Esophagus squamous epithelium (tissue), 5 donors: Measurements from ENCODE around the gene SNX8. TPM values are rescaled to one million over a fixed set of nuclear protein-coding genes. Genes with fewer than 3 reads are reported as not detected.

Source experiments
- DNase-seq: peaks from one replicate; lab custom pipeline; 2025; lab: John Stamatoyannopoulos, UW
- H3K27ac ChIP-seq, 4 donors: fragments of 200-600 bp; sonication (generic); one replicate each; pipeline ENCODE4 v1.5.1; 2016 to 2019; ENCODE audit warnings: mild to moderate bottlenecking in 1 of 4
- H3K27me3 ChIP-seq, 4 donors: fragments of 200-600 bp; sonication (generic); 1 replicate in 3 of 4; 2 replicates in 1 of 4; pipeline versions ENCODE4 v1.5.1 to v1.6.0; 2017 to 2021; ENCODE audit warnings: antibody characterized with exemption in 1 of 4
- H3K36me3 ChIP-seq, 3 donors: fragments of 200-600 bp; sonication (generic); one replicate each; pipeline ENCODE4 v1.5.1; 2016 to 2019
- H3K4me1 ChIP-seq, 3 donors: fragments of 200-600 bp; sonication (generic); one replicate each; pipeline ENCODE4 v1.5.1; 2017 to 2019
- H3K4me3 ChIP-seq, 4 donors: fragments of 200-600 bp; sonication (generic); 1 replicate in 3 of 4; 2 replicates in 1 of 4; pipeline ENCODE4 v1.5.1; 2016 to 2019; ENCODE audit warnings: mild to moderate bottlenecking in 2 of 4, moderate library complexity in 1 of 4
- H3K9me3 ChIP-seq, 3 donors: fragments of 200-600 bp; sonication (generic); one replicate each; pipeline ENCODE4 v1.5.1; 2016 to 2019
- POLR2A ChIP-seq, 4 donors: fragments of 450-650 bp; IDR thresholded peaks; one replicate each; pipeline ENCODE4 v1.6.1; 2017; ENCODE audit warnings: antibody characterized with exemption in 4 of 4, mild to moderate bottlenecking in 4 of 4, moderate library complexity in 3 of 4
- WGBS, 2 donors: methylation state at CpG; one replicate each; pipeline ENCODE4 v1.1.5; 2018; 5-methylcytosine and 5-hydroxymethylcytosine counted together
- intact Hi-C: fragments of 100-400 bp; cut with DNase I; formaldehyde crosslinking; loops from one replicate; pipeline ENCODE4 v1.15.0; 2022
- total RNA-seq, 4 donors: library from RNA; depleted of rRNA; stranded (reverse); fragments of >200 nt; gene quantifications; one replicate each; pipeline ENCODE4 v1.1.0, GENCODE V29; 2016
- TF ChIP-seq, protein P1 (sequence below), 6 experiments: fragments of 450-650 bp in 4 of 6; fragments of 200-600 bp in 2 of 6; sonication (generic) in 2 of 6; IDR thresholded peaks; one replicate each; pipeline ENCODE4 v1.5.1; 2016 to 2019; ENCODE audit warnings: antibody characterized with exemption in 6 of 6, mild to moderate bottlenecking in 4 of 6, moderate library complexity in 4 of 6
- donor health status: DM: yes; HTN: yes; CAD: no.

The SNX8 gene
- total RNA-seq, 4 donors from 2014 or later: 4.7 to 17.9 (median 12.5) TPM

- H3K4me3 ChIP-seq: no peak overlapping the region
- intact Hi-C loops: no loop called here
- H3K36me3 ChIP-seq: peaks cover 0 to 40% (median 10%) of the 10 kb centered on the region in 3 donors
- DNase-seq: no peak
- H3K27ac ChIP-seq: no peak overlapping the region
- H3K27me3 ChIP-seq: no peaks in the 10 kb centered on the region
- 94 to 99% methylated on average over 3 to 18 of the region's 23 CpGs for WGBS, 2 donors
- no peaks in the 10 kb centered on the region for H3K9me3 ChIP-seq
- no peak for TF ChIP-seq POLR2A (IDR thresholded peaks at IDR 0.05)
- TF ChIP-seq, protein P1, sequence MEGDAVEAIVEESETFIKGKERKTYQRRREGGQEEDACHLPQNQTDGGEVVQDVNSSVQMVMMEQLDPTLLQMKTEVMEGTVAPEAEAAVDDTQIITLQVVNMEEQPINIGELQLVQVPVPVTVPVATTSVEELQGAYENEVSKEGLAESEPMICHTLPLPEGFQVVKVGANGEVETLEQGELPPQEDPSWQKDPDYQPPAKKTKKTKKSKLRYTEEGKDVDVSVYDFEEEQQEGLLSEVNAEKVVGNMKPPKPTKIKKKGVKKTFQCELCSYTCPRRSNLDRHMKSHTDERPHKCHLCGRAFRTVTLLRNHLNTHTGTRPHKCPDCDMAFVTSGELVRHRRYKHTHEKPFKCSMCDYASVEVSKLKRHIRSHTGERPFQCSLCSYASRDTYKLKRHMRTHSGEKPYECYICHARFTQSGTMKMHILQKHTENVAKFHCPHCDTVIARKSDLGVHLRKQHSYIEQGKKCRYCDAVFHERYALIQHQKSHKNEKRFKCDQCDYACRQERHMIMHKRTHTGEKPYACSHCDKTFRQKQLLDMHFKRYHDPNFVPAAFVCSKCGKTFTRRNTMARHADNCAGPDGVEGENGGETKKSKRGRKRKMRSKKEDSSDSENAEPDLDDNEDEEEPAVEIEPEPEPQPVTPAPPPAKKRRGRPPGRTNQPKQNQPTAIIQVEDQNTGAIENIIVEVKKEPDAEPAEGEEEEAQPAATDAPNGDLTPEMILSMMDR (IDR thresholded peaks at IDR 0.05): no peak
- peaks cover 0 to 11% (median 0%) of the 10 kb centered on the region in 3 donors for H3K4me1 ChIP-seq
Measured at GRCh38 chr7:2264158-2264557, 50.1 kb downstream of the SNX8 start.

DNA sequence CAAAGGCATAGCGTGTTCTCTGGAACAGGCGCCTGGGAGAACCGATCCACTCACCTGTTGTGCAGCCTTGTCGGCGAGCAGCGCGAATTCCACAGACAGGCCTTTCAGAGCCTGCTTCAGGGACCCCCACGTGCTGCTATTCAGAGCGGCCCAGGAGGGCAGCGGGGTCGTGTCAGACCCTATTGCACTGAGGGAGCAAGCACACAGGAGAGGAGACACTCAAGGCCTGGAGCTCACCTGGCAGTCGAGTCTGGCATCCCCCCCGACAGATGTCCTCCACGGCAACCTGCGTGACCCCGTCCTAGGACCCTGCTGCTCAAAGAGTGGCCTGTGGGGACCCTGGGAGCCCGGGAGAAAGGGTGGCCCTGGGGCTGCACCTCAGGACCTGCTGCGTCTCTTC is 51.1 kb downstream of the SNX8 start:
- 86 to 89% methylated on average over 4 to 13 of the region's 18 CpGs for WGBS, 2 donors

DNA sequence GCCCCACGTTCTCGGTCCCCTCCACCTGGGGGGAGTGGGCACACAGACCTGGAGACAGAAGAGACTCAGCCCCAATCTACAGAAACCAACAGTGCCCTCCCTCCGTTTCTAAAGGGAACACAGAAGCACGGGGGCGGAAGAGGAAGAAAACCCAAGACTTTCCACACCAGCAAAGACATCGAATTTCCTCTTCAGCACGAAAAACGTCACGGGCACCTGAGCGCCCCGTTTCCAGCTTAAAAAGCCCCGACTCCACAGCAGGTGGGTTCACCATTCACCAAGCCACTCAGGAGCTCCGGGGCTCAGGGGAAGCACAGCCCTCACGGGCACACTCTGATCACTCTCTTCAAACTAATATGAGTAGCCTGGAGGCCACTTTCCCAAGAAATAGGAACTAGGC is 52.6 kb downstream of the SNX8 start:
- no peak for DNase-seq
- Histone ChIP-seq H3K27me3 (no peaks in the 10 kb centered on the region), H3K4me1 (peaks cover 0 to 6% (median 0%) of the 10 kb centered on the region in 3 donors), H3K27ac (peak overlapping the region in 1 of 4 donors; percentile 13), H3K9me3 (no peaks in the 10 kb centered on the region), H3K36me3 (peaks cover 2 to 62% (median 10%) of the 10 kb centered on the region in 3 donors), H3K4me3 (no peak overlapping the region)
- TF ChIP-seq, protein P1 (IDR thresholded peaks at IDR 0.05): no peak
- TF ChIP-seq POLR2A (IDR thresholded peaks at IDR 0.05): no peak
- WGBS, 2 donors: 86 to 88% methylated on average over 13 to 14 of the region's 14 CpGs
- intact Hi-C loops: no loop called here

More for the DNA sequence above, 51.1 kb downstream of the SNX8 start:
- peaks cover 0 to 11% (median 0%) of the 10 kb centered on the region in 3 donors for H3K4me1 ChIP-seq
- H3K27me3 ChIP-seq: no peaks in the 10 kb centered on the region
- intact Hi-C loops: no loop called here
- TF ChIP-seq, protein P1 (IDR thresholded peaks at IDR 0.05): no peak
- no peak for TF ChIP-seq POLR2A (IDR thresholded peaks at IDR 0.05)
- DNase-seq: no peak
- H3K9me3 ChIP-seq: no peaks in the 10 kb centered on the region
- no peak overlapping the region for H3K4me3 ChIP-seq
- H3K27ac ChIP-seq: no peak overlapping the region
- peaks cover 0 to 50% (median 10%) of the 10 kb centered on the region in 3 donors for H3K36me3 ChIP-seq

DNA sequence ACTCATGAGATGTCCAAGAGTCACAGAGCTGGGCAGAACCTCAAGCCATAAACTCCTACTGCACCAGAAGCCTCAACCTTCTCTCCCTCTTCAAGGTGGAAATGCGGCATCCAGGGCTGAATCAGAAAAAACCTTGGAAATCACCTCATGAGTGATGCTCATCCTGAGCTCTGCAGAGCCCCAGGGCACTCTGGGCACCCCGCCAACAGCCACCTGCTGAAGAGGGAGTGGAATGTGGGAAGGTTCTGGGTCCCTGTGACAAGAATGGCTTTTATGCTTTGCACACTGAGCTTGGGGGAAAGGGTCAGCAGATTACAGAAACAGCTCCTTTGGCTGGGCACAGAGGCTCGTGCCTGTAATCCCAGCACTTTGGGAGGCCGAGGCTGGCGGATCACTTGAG is 53.4 kb downstream of the SNX8 start:
- TF ChIP-seq, protein P1 (IDR thresholded peaks at IDR 0.05): no peak
- TF ChIP-seq POLR2A (IDR thresholded peaks at IDR 0.05): no peak
- peaks cover 5 to 70% (median 10%) of the 10 kb centered on the region in 3 donors for H3K36me3 ChIP-seq
- H3K4me1 ChIP-seq: no peaks in the 10 kb centered on the region
- no peaks in the 10 kb centered on the region for H3K9me3 ChIP-seq
- intact Hi-C loops: no loop called here
- no peak overlapping the region for H3K27ac ChIP-seq
- no peak overlapping the region for H3K4me3 ChIP-seq
- no peak for DNase-seq
- WGBS, 2 donors: 37 to 40% methylated on average over 1 to 3 of the region's 5 CpGs
- no peaks in the 10 kb centered on the region for H3K27me3 ChIP-seq

DNA sequence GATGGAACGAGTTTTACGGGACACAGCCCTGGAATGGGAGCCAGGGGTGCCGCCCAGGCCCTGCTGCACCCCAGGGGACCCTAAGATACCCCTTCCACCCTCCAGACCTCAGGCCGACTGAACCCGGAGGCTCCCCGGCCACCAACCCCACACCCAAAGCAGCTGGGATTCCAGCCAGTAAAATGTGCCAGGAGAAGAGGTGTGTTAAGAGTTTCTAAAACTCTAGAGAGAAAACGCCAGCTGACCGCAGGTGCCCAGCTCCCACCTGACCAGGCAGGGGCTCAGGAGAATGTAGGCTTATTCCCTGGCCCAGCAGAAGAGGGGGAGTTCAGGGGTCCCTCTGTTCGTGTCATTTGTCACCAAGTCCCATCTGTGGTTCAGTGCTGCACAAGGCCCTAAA is 54.8 kb downstream of the SNX8 start:
- Histone ChIP-seq H3K9me3 (no peaks in the 10 kb centered on the region), H3K4me1 (no peaks in the 10 kb centered on the region), H3K27ac (no peak overlapping the region), H3K27me3 (no peaks in the 10 kb centered on the region), H3K4me3 (no peak overlapping the region), H3K36me3 (peaks cover 5 to 82% (median 10%) of the 10 kb centered on the region in 3 donors)
- no peak for TF ChIP-seq POLR2A (IDR thresholded peaks at IDR 0.05)
- TF ChIP-seq, protein P1 (IDR thresholded peaks at IDR 0.05): no peak
- DNase-seq: no peak
- intact Hi-C loops: no loop called here
- 74 to 86% methylated on average over 4 of the region's 9 CpGs for WGBS, 2 donors
